Endothelial cell (in vitro differentiated cells): ENCODE data around the gene PIP4K2C. TPM values are rescaled to one million over a fixed set of nuclear protein-coding genes. Genes with fewer than 3 reads are reported as not detected.
"Not testable (repeated sequence)": the region's sequence is repeated elsewhere in the genome, so short reads cannot be mapped to it uniquely, and the experiment has no call there.

Experiments used
- DNase-seq: peaks from one replicate; pipeline ENCODE4 v3.0.0; 2021; ENCODE audit warnings: low spot score
- H3K27ac Mint-ChIP-seq: one replicate; pipeline ENCODE4 v1.8.0; 2021; ENCODE audit warnings: mixed read lengths, inconsistent platforms; ENCODE audit not compliant: unreplicated experiment
- H3K27me3 Mint-ChIP-seq: one replicate; pipeline ENCODE4 v1.8.0; 2021; ENCODE audit warnings: mild to moderate bottlenecking, moderate library complexity, mixed read lengths, inconsistent platforms; ENCODE audit not compliant: unreplicated experiment
- H3K36me3 Mint-ChIP-seq: one replicate; pipeline ENCODE4 v1.8.0; 2021; ENCODE audit warnings: mild to moderate bottlenecking, low read depth, mixed read lengths, inconsistent platforms; ENCODE audit not compliant: unreplicated experiment
- H3K4me1 Mint-ChIP-seq: one replicate; pipeline ENCODE4 v1.8.0; 2021; ENCODE audit warnings: mild to moderate bottlenecking, mixed read lengths, inconsistent platforms; ENCODE audit not compliant: unreplicated experiment
- H3K4me3 Mint-ChIP-seq: one replicate; pipeline ENCODE4 v1.8.0; 2021; ENCODE audit warnings: mild to moderate bottlenecking, mixed read lengths, inconsistent platforms; ENCODE audit not compliant: unreplicated experiment
- H3K9me3 Mint-ChIP-seq: one replicate; pipeline ENCODE4 v1.8.0; 2021; ENCODE audit warnings: mixed read lengths, inconsistent platforms; ENCODE audit not compliant: unreplicated experiment
- CTCF ChIP-seq: fragments of 200-600 bp; sonication (generic); IDR thresholded peaks from one replicate; pipeline ENCODE4 v1.5.0; 2021; ENCODE audit warnings: antibody characterized with exemption; ENCODE audit not compliant: unreplicated experiment
- total RNA-seq: library from RNA; stranded (reverse); fragmentation: NEBNext Ultra II Directional; extraction: Animal tissue kit (Norgen Biotek cat#: 25700); gene quantifications from one replicate; pipeline ENCODE4 v1.2.1, GENCODE V29; 2021; ENCODE audit not compliant: unreplicated experiment

Gene PIP4K2C
- total RNA-seq, 1 donor from 2014 or later, result 18.5 TPM

GRCh38 chr12:57568838-57569237, 22.2 kb upstream of the PIP4K2C start:
- no peak for TF ChIP-seq CTCF
- no peaks in the 10 kb centered on the region for H3K27me3 Mint-ChIP-seq
- H3K27ac Mint-ChIP-seq, result no peak overlapping the region
- no peaks in the 10 kb centered on the region for H3K4me1 Mint-ChIP-seq
- H3K9me3 Mint-ChIP-seq, result no peaks in the 10 kb centered on the region
- no peaks in the 10 kb centered on the region for H3K36me3 Mint-ChIP-seq
- no peak for DNase-seq
- H3K4me3 Mint-ChIP-seq, result no peak overlapping the region

GRCh38 chr12:57569858-57570257, 21.1 kb upstream of the PIP4K2C start:
- H3K27ac Mint-ChIP-seq, result no peak overlapping the region
- no peak overlapping the region for H3K4me3 Mint-ChIP-seq
- no peaks in the 10 kb centered on the region for H3K4me1 Mint-ChIP-seq
- H3K27me3 Mint-ChIP-seq, result peaks cover 2% of the 10 kb centered on the region
- TF ChIP-seq CTCF, result no peak
- H3K36me3 Mint-ChIP-seq, result no peaks in the 10 kb centered on the region
- H3K9me3 Mint-ChIP-seq, result no peaks in the 10 kb centered on the region
- DNase-seq, result no peak

- not testable (repeated sequence) for H3K4me1 Mint-ChIP-seq, H3K36me3 Mint-ChIP-seq, H3K9me3 Mint-ChIP-seq, H3K4me3 Mint-ChIP-seq, DNase-seq, H3K27ac Mint-ChIP-seq, H3K27me3 Mint-ChIP-seq
Measured at GRCh38 chr12:57570438-57570837, 20.6 kb upstream of the PIP4K2C start.

GRCh38 chr12:57571926-57572762, 18.8 kb upstream of the PIP4K2C start:
- Mint-ChIP-seq H3K36me3 (no peaks in the 10 kb centered on the region), H3K9me3 (no peaks in the 10 kb centered on the region), H3K27me3 (peaks cover 7% of the 10 kb centered on the region), H3K27ac (no peak overlapping the region), H3K4me1 (no peaks in the 10 kb centered on the region), H3K4me3 (no peak overlapping the region)
- no peak for DNase-seq
- no peak for TF ChIP-seq CTCF

GRCh38 chr12:57574795-57575194, 16.2 kb upstream of the PIP4K2C start:
- no peaks in the 10 kb centered on the region for H3K36me3 Mint-ChIP-seq
- H3K4me1 Mint-ChIP-seq, result no peaks in the 10 kb centered on the region
- no peak overlapping the region for H3K27ac Mint-ChIP-seq
- no peak for TF ChIP-seq CTCF
- no peak for DNase-seq
- H3K4me3 Mint-ChIP-seq, result no peak overlapping the region
- H3K27me3 Mint-ChIP-seq, result peaks cover 9% of the 10 kb centered on the region
- H3K9me3 Mint-ChIP-seq, result no peaks in the 10 kb centered on the region
